ENCODE results near the gene RERE.
"Not testable (repeated sequence)": the region's sequence is repeated elsewhere in the genome, so short reads cannot be mapped to it uniquely, and the experiment has no call there.

Gene RERE

GRCh38 chr1:8603220-8603616, 214.2 kb downstream of the RERE start:
- H3K27ac ChIP-seq (ENCODE audit: low read depth in 2 of 2, low read length in 2 of 2), result no peak overlapping the region
- no peak overlapping the region for H3K4me3 ChIP-seq (ENCODE audit: low read length in 2 of 2)
- H3K9me3 ChIP-seq (ENCODE audit: control insufficient read depth in 2 of 2, low read length in 2 of 2), result no peaks in the 10 kb centered on the region
- no peak overlapping the region for H3K9ac ChIP-seq (ENCODE audit: low read depth in 1 of 2, low read length in 2 of 2)
- no peaks in the 10 kb centered on the region for H3K36me3 ChIP-seq (ENCODE audit: control insufficient read depth in 2 of 2, insufficient read depth in 2 of 2, low read length in 2 of 2)
- H3K4me1 ChIP-seq (ENCODE audit: control insufficient read depth in 2 of 2, insufficient read depth in 2 of 2, low read length in 2 of 2), result peaks cover 0 to 3% of the 10 kb centered on the region in 2 donors
- no peaks in the 10 kb centered on the region for H3K27me3 ChIP-seq (ENCODE audit: control insufficient read depth in 2 of 2, insufficient read depth in 2 of 2, low read length in 2 of 2)

- H3K36me3 ChIP-seq (ENCODE audit: control insufficient read depth in 2 of 2, insufficient read depth in 2 of 2, low read length in 2 of 2), result no peaks in the 10 kb centered on the region
- no peaks in the 10 kb centered on the region for H3K9me3 ChIP-seq (ENCODE audit: control insufficient read depth in 2 of 2, low read length in 2 of 2)
- H3K4me1 ChIP-seq (ENCODE audit: control insufficient read depth in 2 of 2, insufficient read depth in 2 of 2, low read length in 2 of 2), result peaks cover 0 to 4% of the 10 kb centered on the region in 2 donors
- H3K9ac ChIP-seq (ENCODE audit: low read depth in 1 of 2, low read length in 2 of 2), result no peak overlapping the region
- no peak overlapping the region for H3K4me3 ChIP-seq (ENCODE audit: low read length in 2 of 2)
- no peaks in the 10 kb centered on the region for H3K27me3 ChIP-seq (ENCODE audit: control insufficient read depth in 2 of 2, insufficient read depth in 2 of 2, low read length in 2 of 2)
- H3K27ac ChIP-seq (ENCODE audit: low read depth in 2 of 2, low read length in 2 of 2), result no peak overlapping the region
These were observed 214.8 kb downstream of the RERE start for GRCh38 chr1:8602471-8603219.

- Histone ChIP-seq H3K27ac (ENCODE audit: low read depth in 2 of 2, low read length in 2 of 2) (no peak overlapping the region), H3K9me3 (ENCODE audit: control insufficient read depth in 2 of 2, low read length in 2 of 2) (no peaks in the 10 kb centered on the region), H3K9ac (ENCODE audit: low read depth in 1 of 2, low read length in 2 of 2) (no peak overlapping the region), H3K4me3 (ENCODE audit: low read length in 2 of 2) (no peak overlapping the region), H3K36me3 (ENCODE audit: control insufficient read depth in 2 of 2, insufficient read depth in 2 of 2, low read length in 2 of 2) (no peaks in the 10 kb centered on the region), H3K27me3 (ENCODE audit: control insufficient read depth in 2 of 2, insufficient read depth in 2 of 2, low read length in 2 of 2) (no peaks in the 10 kb centered on the region), H3K4me1 (ENCODE audit: control insufficient read depth in 2 of 2, insufficient read depth in 2 of 2, low read length in 2 of 2) (peaks cover 0 to 4% of the 10 kb centered on the region in 2 donors)
These were observed 217.1 kb downstream of the RERE start for GRCh38 chr1:8600336-8600735.

- Histone ChIP-seq H3K4me1 (ENCODE audit: control insufficient read depth in 2 of 2, insufficient read depth in 2 of 2, low read length in 2 of 2) (peaks cover 0 to 4% of the 10 kb centered on the region in 2 donors), H3K9me3 (ENCODE audit: control insufficient read depth in 2 of 2, low read length in 2 of 2) (no peaks in the 10 kb centered on the region), H3K27ac (ENCODE audit: low read depth in 2 of 2, low read length in 2 of 2) (no peak overlapping the region), H3K9ac (ENCODE audit: low read depth in 1 of 2, low read length in 2 of 2) (no peak overlapping the region), H3K4me3 (ENCODE audit: low read length in 2 of 2) (no peak overlapping the region), H3K36me3 (ENCODE audit: control insufficient read depth in 2 of 2, insufficient read depth in 2 of 2, low read length in 2 of 2) (no peaks in the 10 kb centered on the region), H3K27me3 (ENCODE audit: control insufficient read depth in 2 of 2, insufficient read depth in 2 of 2, low read length in 2 of 2) (no peaks in the 10 kb centered on the region)
These were observed 217.7 kb downstream of the RERE start for GRCh38 chr1:8599646-8600212.

- H3K4me1 ChIP-seq (ENCODE audit: control insufficient read depth in 2 of 2, insufficient read depth in 2 of 2, low read length in 2 of 2), result peaks cover 0 to 4% of the 10 kb centered on the region in 2 donors
- H3K9ac ChIP-seq (ENCODE audit: low read depth in 1 of 2, low read length in 2 of 2), result no peak overlapping the region
- peaks cover 0 to 1% of the 10 kb centered on the region in 2 donors for H3K36me3 ChIP-seq (ENCODE audit: control insufficient read depth in 2 of 2, insufficient read depth in 2 of 2, low read length in 2 of 2)
- H3K27me3 ChIP-seq (ENCODE audit: control insufficient read depth in 2 of 2, insufficient read depth in 2 of 2, low read length in 2 of 2), result no peaks in the 10 kb centered on the region
- H3K9me3 ChIP-seq (ENCODE audit: control insufficient read depth in 2 of 2, low read length in 2 of 2), result no peaks in the 10 kb centered on the region
- H3K27ac ChIP-seq (ENCODE audit: low read depth in 2 of 2, low read length in 2 of 2), result no peak overlapping the region
- no peak overlapping the region for H3K4me3 ChIP-seq (ENCODE audit: low read length in 2 of 2)
These were observed 218.7 kb downstream of the RERE start for GRCh38 chr1:8598783-8599182.

GRCh38 chr1:8598060-8598724, 219.2 kb downstream of the RERE start:
- no peak overlapping the region for H3K4me3 ChIP-seq (ENCODE audit: low read length in 2 of 2)
- no peak overlapping the region for H3K9ac ChIP-seq (ENCODE audit: low read depth in 1 of 2, low read length in 2 of 2)
- H3K4me1 ChIP-seq (ENCODE audit: control insufficient read depth in 2 of 2, insufficient read depth in 2 of 2, low read length in 2 of 2), result peaks cover 0 to 4% of the 10 kb centered on the region in 2 donors
- no peaks in the 10 kb centered on the region for H3K9me3 ChIP-seq (ENCODE audit: control insufficient read depth in 2 of 2, low read length in 2 of 2)
- peak overlapping the region in 1 of 2 donors; percentile 9 for H3K27ac ChIP-seq (ENCODE audit: low read depth in 2 of 2, low read length in 2 of 2)
- no peaks in the 10 kb centered on the region for H3K27me3 ChIP-seq (ENCODE audit: control insufficient read depth in 2 of 2, insufficient read depth in 2 of 2, low read length in 2 of 2)
- H3K36me3 ChIP-seq (ENCODE audit: control insufficient read depth in 2 of 2, insufficient read depth in 2 of 2, low read length in 2 of 2), result peaks cover 0 to 3% of the 10 kb centered on the region in 2 donors

GRCh38 chr1:8597455-8597854, 220.0 kb downstream of the RERE start:
- Histone ChIP-seq H3K27me3 (ENCODE audit: control insufficient read depth in 2 of 2, insufficient read depth in 2 of 2, low read length in 2 of 2) (no peaks in the 10 kb centered on the region), H3K27ac (ENCODE audit: low read depth in 2 of 2, low read length in 2 of 2) (no peak overlapping the region), H3K36me3 (ENCODE audit: control insufficient read depth in 2 of 2, insufficient read depth in 2 of 2, low read length in 2 of 2) (peaks cover 0 to 3% of the 10 kb centered on the region in 2 donors), H3K9me3 (ENCODE audit: control insufficient read depth in 2 of 2, low read length in 2 of 2) (no peaks in the 10 kb centered on the region), H3K9ac (ENCODE audit: low read depth in 1 of 2, low read length in 2 of 2) (no peak overlapping the region), H3K4me3 (ENCODE audit: low read length in 2 of 2) (no peak overlapping the region), H3K4me1 (ENCODE audit: control insufficient read depth in 2 of 2, insufficient read depth in 2 of 2, low read length in 2 of 2) (peaks cover 0 to 4% of the 10 kb centered on the region in 2 donors)

- Histone ChIP-seq H3K27me3 (ENCODE audit: control insufficient read depth in 2 of 2, insufficient read depth in 2 of 2, low read length in 2 of 2) (no peaks in the 10 kb centered on the region), H3K4me1 (ENCODE audit: control insufficient read depth in 2 of 2, insufficient read depth in 2 of 2, low read length in 2 of 2) (peaks cover 0 to 4% of the 10 kb centered on the region in 2 donors), H3K36me3 (ENCODE audit: control insufficient read depth in 2 of 2, insufficient read depth in 2 of 2, low read length in 2 of 2) (peaks cover 0 to 3% of the 10 kb centered on the region in 2 donors), H3K9ac (ENCODE audit: low read depth in 1 of 2, low read length in 2 of 2) (no peak overlapping the region), H3K9me3 (ENCODE audit: control insufficient read depth in 2 of 2, low read length in 2 of 2) (no peaks in the 10 kb centered on the region), H3K27ac (ENCODE audit: low read depth in 2 of 2, low read length in 2 of 2) (no peak overlapping the region), H3K4me3 (ENCODE audit: low read length in 2 of 2) (no peak overlapping the region)
These were observed 221.5 kb downstream of the RERE start for GRCh38 chr1:8595941-8596340.

GRCh38 chr1:8595332-8595731, 222.1 kb downstream of the RERE start:
- Histone ChIP-seq H3K4me1 (ENCODE audit: control insufficient read depth in 2 of 2, insufficient read depth in 2 of 2, low read length in 2 of 2) (peaks cover 0 to 4% of the 10 kb centered on the region in 2 donors), H3K4me3 (ENCODE audit: low read length in 2 of 2) (no peak overlapping the region), H3K27ac (ENCODE audit: low read depth in 2 of 2, low read length in 2 of 2) (no peak overlapping the region)

GRCh38 chr1:8593292-8593691, 224.1 kb downstream of the RERE start:
- not testable (repeated sequence) for H3K4me1 ChIP-seq (ENCODE audit: control insufficient read depth in 2 of 2, insufficient read depth in 2 of 2, low read length in 2 of 2); H3K27me3 ChIP-seq (ENCODE audit: control insufficient read depth in 2 of 2, insufficient read depth in 2 of 2, low read length in 2 of 2); H3K9me3 ChIP-seq (ENCODE audit: control insufficient read depth in 2 of 2, low read length in 2 of 2); H3K27ac ChIP-seq (ENCODE audit: low read depth in 2 of 2, low read length in 2 of 2); H3K9ac ChIP-seq (ENCODE audit: low read depth in 1 of 2, low read length in 2 of 2); H3K36me3 ChIP-seq (ENCODE audit: control insufficient read depth in 2 of 2, insufficient read depth in 2 of 2, low read length in 2 of 2); H3K4me3 ChIP-seq (ENCODE audit: low read length in 2 of 2)

More at GRCh38 chr1:8595332-8595731, 222.1 kb downstream of the RERE start:
- peaks cover 0 to 3% of the 10 kb centered on the region in 2 donors for H3K36me3 ChIP-seq (ENCODE audit: control insufficient read depth in 2 of 2, insufficient read depth in 2 of 2, low read length in 2 of 2)
- H3K27me3 ChIP-seq (ENCODE audit: control insufficient read depth in 2 of 2, insufficient read depth in 2 of 2, low read length in 2 of 2), result no peaks in the 10 kb centered on the region
- no peak overlapping the region for H3K9ac ChIP-seq (ENCODE audit: low read depth in 1 of 2, low read length in 2 of 2)
- H3K9me3 ChIP-seq (ENCODE audit: control insufficient read depth in 2 of 2, low read length in 2 of 2), result no peaks in the 10 kb centered on the region
